Stomach (tissue), 4 donors: ENCODE results near the gene ERBB4.

Experiments used
- CTCF ChIP-seq, 7 experiments: fragments of 450-650 bp in 4 of 7; fragments of 200-600 bp in 3 of 7; sonication (generic) in 3 of 7; IDR thresholded peaks; one replicate each; pipeline ENCODE4 v1.5.1; 2016 to 2019; ENCODE audit warnings: antibody characterized with exemption in 7 of 7, control low read depth in 2 of 7, mild to moderate bottlenecking in 1 of 7
- EP300 ChIP-seq: sonication (generic); formaldehyde crosslinking; IDR thresholded peaks from one replicate; pipeline ENCODE4 v1.6.1; 2017; ENCODE audit warnings: antibody characterized with exemption
- POLR2A ChIP-seq, 4 donors: fragments of 450-650 bp; IDR thresholded peaks; one replicate each; pipeline ENCODE4 v1.6.1; 2016; ENCODE audit warnings: antibody characterized with exemption in 4 of 4, control low read depth in 2 of 4, mild to moderate bottlenecking in 1 of 4, moderate library complexity in 1 of 4
- POLR2AphosphoS5 ChIP-seq, 3 donors: sonication (generic); formaldehyde crosslinking; IDR thresholded peaks; one replicate each; pipeline ENCODE4 v1.6.1; 2016; ENCODE audit warnings: antibody characterized with exemption in 3 of 3

- TF ChIP-seq CTCF (IDR thresholded peaks at IDR 0.05) (no peak), POLR2A (IDR thresholded peaks at IDR 0.05) (no peak), POLR2AphosphoS5 (IDR thresholded peaks at IDR 0.05) (no peak), EP300 (no peak)
Measured at GRCh38 chr2:212146416-212146815, 392.2 kb downstream of the ERBB4 start.
